Mammary epithelial cell (primary cell): ENCODE data around the gene SELP.

ENCODE experiments used
- EZH2 ChIP-seq: IDR thresholded peaks from 2 replicates; pipeline ENCODE4 v1.6.1; 2012; ENCODE audit warnings: low read length, inconsistent platforms, borderline replicate concordance
- TF ChIP-seq, protein P1 (sequence below), 2 donors: IDR thresholded peaks in 1 of 2; conservative IDR thresholded peaks in 1 of 2; 2 replicates each; pipeline ENCODE4 v1.5.1; 2011 to 2012; ENCODE audit warnings: inconsistent platforms in 2 of 2, low read length in 2 of 2, mild to moderate bottlenecking in 2 of 2, control low read depth in 1 of 2, low read depth in 1 of 2; ENCODE audit not compliant: insufficient read depth in 1 of 2; ENCODE audit errors: extremely low read depth in 1 of 2

GRCh38 chr1:169651035-169651434 is 21.1 kb upstream of the SELP start:
- TF ChIP-seq, protein P1, sequence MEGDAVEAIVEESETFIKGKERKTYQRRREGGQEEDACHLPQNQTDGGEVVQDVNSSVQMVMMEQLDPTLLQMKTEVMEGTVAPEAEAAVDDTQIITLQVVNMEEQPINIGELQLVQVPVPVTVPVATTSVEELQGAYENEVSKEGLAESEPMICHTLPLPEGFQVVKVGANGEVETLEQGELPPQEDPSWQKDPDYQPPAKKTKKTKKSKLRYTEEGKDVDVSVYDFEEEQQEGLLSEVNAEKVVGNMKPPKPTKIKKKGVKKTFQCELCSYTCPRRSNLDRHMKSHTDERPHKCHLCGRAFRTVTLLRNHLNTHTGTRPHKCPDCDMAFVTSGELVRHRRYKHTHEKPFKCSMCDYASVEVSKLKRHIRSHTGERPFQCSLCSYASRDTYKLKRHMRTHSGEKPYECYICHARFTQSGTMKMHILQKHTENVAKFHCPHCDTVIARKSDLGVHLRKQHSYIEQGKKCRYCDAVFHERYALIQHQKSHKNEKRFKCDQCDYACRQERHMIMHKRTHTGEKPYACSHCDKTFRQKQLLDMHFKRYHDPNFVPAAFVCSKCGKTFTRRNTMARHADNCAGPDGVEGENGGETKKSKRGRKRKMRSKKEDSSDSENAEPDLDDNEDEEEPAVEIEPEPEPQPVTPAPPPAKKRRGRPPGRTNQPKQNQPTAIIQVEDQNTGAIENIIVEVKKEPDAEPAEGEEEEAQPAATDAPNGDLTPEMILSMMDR (conservative IDR thresholded peaks at IDR 0.05 in 1 of 2, IDR thresholded peaks at IDR 0.05 in 1 of 2; ENCODE audit: extremely low read depth in 1 of 2, insufficient read depth in 1 of 2, low read depth in 1 of 2, low read length in 2 of 2), result no peak
- no peak for TF ChIP-seq EZH2
